ENCODE results near the gene IDH3B. TPM values are rescaled to one million over a fixed set of nuclear protein-coding genes. Genes with fewer than 3 reads are reported as not detected.

The IDH3B gene
- total and polyA plus RNA-seq, 2 of the 13 experiments (the other 11 are each of a cell fraction or from before 2014, with no cell fraction given), result 215 to 254 TPM

MicroRNAs encoded within 50 kb of the gene (microRNA counts, 767-probe panel; counts per million panel counts)
- not detected for microRNA hsa-miR-1292

Small RNA genes lying within 50 kb of the gene (microRNA-seq; reads per million reads assigned to microRNA genes)
- gene MIR1292, result 35.2 reads per million, percentile 64 among the genes with 10 or more reads in this experiment

Small RNA genes lying within 50 kb of the gene (small RNA-seq; reads per million reads assigned to genes)
- gene SNORA51 (ENCODE audit: insufficient read depth in 2 of 3, insufficient read length in 3 of 3, low read depth in 2 of 3, low replicate concordance in 1 of 3) (0.51 to 6.8 (median 0.98) reads per million in 3 experiments), gene SNORD110 (ENCODE audit: insufficient read depth in 2 of 3, insufficient read length in 3 of 3, low read depth in 2 of 3, low replicate concordance in 1 of 3) (0 reads per million in 3 experiments), gene SNORD56 (ENCODE audit: insufficient read depth in 2 of 3, insufficient read length in 3 of 3, low read depth in 2 of 3, low replicate concordance in 1 of 3) (0 reads per million in 3 experiments), gene SNORD57 (ENCODE audit: insufficient read depth in 2 of 3, insufficient read length in 3 of 3, low read depth in 2 of 3, low replicate concordance in 1 of 3) (0 reads per million in 3 experiments), gene SNORD86 (ENCODE audit: insufficient read depth in 2 of 3, insufficient read length in 3 of 3, low read depth in 2 of 3, low replicate concordance in 1 of 3) (0 reads per million in 3 experiments)

Other genes starting within 250 kb of the IDH3B start
- gene SNRPB, start 193.4 kb downstream of the IDH3B start, total RNA-seq (2016; rRNA removed; fragmentation: Illumina TruSeq; extraction: Trizol), result 778 and 844 TPM in 2 replicates
- 473 and 489 TPM in 2 replicates for gene SNRPB, start 193.4 kb downstream of the IDH3B start, polyA plus RNA-seq (2011; rRNA removed)
- 22.1 and 28.8 TPM in 2 replicates for gene ZNF343, start 155.3 kb downstream of the IDH3B start, total RNA-seq (2016; rRNA removed; fragmentation: Illumina TruSeq; extraction: Trizol)
- gene ZNF343, start 155.3 kb downstream of the IDH3B start, polyA plus RNA-seq (2011; rRNA removed), result 16.4 and 17.0 TPM in 2 replicates
- gene TMC2, start 127.6 kb downstream of the IDH3B start, total RNA-seq (2016; rRNA removed; fragmentation: Illumina TruSeq; extraction: Trizol), result not detected in 2 replicates
- 0.03 TPM in 1 of 2 replicates, not detected in the other for gene TMC2, start 127.6 kb downstream of the IDH3B start, polyA plus RNA-seq (2011; rRNA removed)
- gene NOP56, start 11.6 kb downstream of the IDH3B start, total RNA-seq (2016; rRNA removed; fragmentation: Illumina TruSeq; extraction: Trizol), result 646 and 1,116 TPM in 2 replicates
- 369 and 374 TPM in 2 replicates for gene NOP56, start 11.6 kb downstream of the IDH3B start, polyA plus RNA-seq (2011; rRNA removed)
- 0.84 TPM in 1 of 2 replicates, not detected in the other for gene EBF4, start 28.6 kb upstream of the IDH3B start, total RNA-seq (2016; rRNA removed; fragmentation: Illumina TruSeq; extraction: Trizol)
- gene EBF4, start 28.6 kb upstream of the IDH3B start, polyA plus RNA-seq (2011; rRNA removed), result 2.2 and 5.2 TPM in 2 replicates
- gene CPXM1, start 136.4 kb upstream of the IDH3B start, total RNA-seq (2016; rRNA removed; fragmentation: Illumina TruSeq; extraction: Trizol), result not detected in 2 replicates
- 0.07 TPM in 1 of 2 replicates, not detected in the other for gene CPXM1, start 136.4 kb upstream of the IDH3B start, polyA plus RNA-seq (2011; rRNA removed)
- not detected in 2 replicates for gene C20orf141, start 150.8 kb upstream of the IDH3B start, total RNA-seq (2016; rRNA removed; fragmentation: Illumina TruSeq; extraction: Trizol)
- not detected in 2 replicates for gene C20orf141, start 150.8 kb upstream of the IDH3B start, polyA plus RNA-seq (2011; rRNA removed)
- not detected in 2 replicates for gene TMEM239, start 152.1 kb upstream of the IDH3B start, total RNA-seq (2016; rRNA removed; fragmentation: Illumina TruSeq; extraction: Trizol)
- not detected in 2 replicates for gene TMEM239, start 152.1 kb upstream of the IDH3B start, polyA plus RNA-seq (2011; rRNA removed)
- 12.6 and 40.1 TPM in 2 replicates for gene PCED1A, start 176.4 kb upstream of the IDH3B start, total RNA-seq (2016; rRNA removed; fragmentation: Illumina TruSeq; extraction: Trizol)
- gene PCED1A, start 176.4 kb upstream of the IDH3B start, polyA plus RNA-seq (2011; rRNA removed), result 84.2 and 92.3 TPM in 2 replicates
- gene VPS16, start 176.5 kb upstream of the IDH3B start, total RNA-seq (2016; rRNA removed; fragmentation: Illumina TruSeq; extraction: Trizol), result 27.6 and 35.4 TPM in 2 replicates
- 34.2 and 44.0 TPM in 2 replicates for gene VPS16, start 176.5 kb upstream of the IDH3B start, polyA plus RNA-seq (2011; rRNA removed)
- 43.7 and 47.2 TPM in 2 replicates for gene PTPRA, start 209.3 kb upstream of the IDH3B start, total RNA-seq (2016; rRNA removed; fragmentation: Illumina TruSeq; extraction: Trizol)
- gene PTPRA, start 209.3 kb upstream of the IDH3B start, polyA plus RNA-seq (2011; rRNA removed), result 107 and 127 TPM in 2 replicates

Data from HepG2 (cell line).